HepG2 (cell line): ENCODE results near the gene ENSA.

Experiments used
- CTCF ChIP-seq: sonication (generic); formaldehyde crosslinking; IDR thresholded peaks from 2 replicates; pipeline ENCODE4 v1.5.0; 2020; ENCODE audit warnings: mild to moderate bottlenecking, missing genetic modification reagents, moderate library complexity
- ESRRA ChIP-seq: sonication (generic); formaldehyde crosslinking; IDR thresholded peaks from 2 replicates; pipeline ENCODE4 v1.5.1; 2020; ENCODE audit warnings: mild to moderate bottlenecking, low read depth, missing genetic modification reagents
- GLI4 ChIP-seq: sonication (generic); formaldehyde crosslinking; IDR thresholded peaks from 2 replicates; pipeline ENCODE4 v1.5.1; 2020; ENCODE audit warnings: missing genetic modification reagents, mild to moderate bottlenecking, moderate library complexity, borderline replicate concordance
- JDP2 ChIP-seq: sonication (generic); formaldehyde crosslinking; IDR thresholded peaks from 2 replicates; pipeline ENCODE4 v1.8.1; 2022; ENCODE audit warnings: missing genetic modification reagents, borderline replicate concordance
- KLF16 ChIP-seq, 2 experiments: sonication (generic) in 1 of 2; formaldehyde crosslinking in 1 of 2; IDR thresholded peaks; 2 replicates each; pipeline versions ENCODE4 v1.6.1 to v1.8.0; 2016 to 2023; ENCODE audit warnings: missing genetic modification reagents in 2 of 2, missing compliant biosample characterization in 1 of 2
- NFIC ChIP-seq: IDR thresholded peaks from 2 replicates; pipeline ENCODE4 v1.6.1; 2012; ENCODE audit warnings: mild to moderate bottlenecking, low read length, inconsistent platforms
- SMARCC2 ChIP-seq: fragments of 450-650 bp; IDR thresholded peaks from 2 replicates; pipeline ENCODE4 v1.6.1; 2017; ENCODE audit warnings: antibody characterized with exemption, mild to moderate bottlenecking
- SP2 ChIP-seq: sonication (generic); formaldehyde crosslinking; IDR thresholded peaks from 2 replicates; pipeline ENCODE4 v1.5.1; 2020; ENCODE audit warnings: mild to moderate bottlenecking, missing genetic modification reagents
- TOE1 ChIP-seq: sonication (generic); formaldehyde crosslinking; IDR thresholded peaks from 2 replicates; pipeline ENCODE4 v1.4.0; 2020; ENCODE audit warnings: mild to moderate bottlenecking, missing genetic modification reagents
- ZBTB34 ChIP-seq: sonication (generic); formaldehyde crosslinking; IDR thresholded peaks from 2 replicates; pipeline ENCODE4 v1.8.0; 2022; ENCODE audit warnings: mild to moderate bottlenecking, missing genetic modification reagents
- ZEB1 ChIP-seq: IDR thresholded peaks from 2 replicates; pipeline ENCODE4 v1.6.1; 2012; ENCODE audit warnings: mild to moderate bottlenecking, low read depth, inconsistent platforms; ENCODE audit not compliant: insufficient replicate concordance
- ZNF224 ChIP-seq: sonication (generic); formaldehyde crosslinking; IDR thresholded peaks from 2 replicates; pipeline ENCODE4 v1.5.0; 2020; ENCODE audit warnings: mild to moderate bottlenecking, missing genetic modification reagents
- TF ChIP-seq, protein P1 (sequence below), 2 experiments: IDR thresholded peaks; 2 replicates each; pipeline ENCODE4 v1.6.1; 2011 to 2012; ENCODE audit warnings: low read length in 2 of 2, borderline replicate concordance in 1 of 2, low read depth in 1 of 2, mild to moderate bottlenecking in 1 of 2, moderate library complexity in 1 of 2

GRCh38 chr1:150578272-150579109 is 50.9 kb downstream of the ENSA start:
- no peak for TF ChIP-seq ZNF224 (CRISPR knock-in tag)
- TF ChIP-seq, protein P1, sequence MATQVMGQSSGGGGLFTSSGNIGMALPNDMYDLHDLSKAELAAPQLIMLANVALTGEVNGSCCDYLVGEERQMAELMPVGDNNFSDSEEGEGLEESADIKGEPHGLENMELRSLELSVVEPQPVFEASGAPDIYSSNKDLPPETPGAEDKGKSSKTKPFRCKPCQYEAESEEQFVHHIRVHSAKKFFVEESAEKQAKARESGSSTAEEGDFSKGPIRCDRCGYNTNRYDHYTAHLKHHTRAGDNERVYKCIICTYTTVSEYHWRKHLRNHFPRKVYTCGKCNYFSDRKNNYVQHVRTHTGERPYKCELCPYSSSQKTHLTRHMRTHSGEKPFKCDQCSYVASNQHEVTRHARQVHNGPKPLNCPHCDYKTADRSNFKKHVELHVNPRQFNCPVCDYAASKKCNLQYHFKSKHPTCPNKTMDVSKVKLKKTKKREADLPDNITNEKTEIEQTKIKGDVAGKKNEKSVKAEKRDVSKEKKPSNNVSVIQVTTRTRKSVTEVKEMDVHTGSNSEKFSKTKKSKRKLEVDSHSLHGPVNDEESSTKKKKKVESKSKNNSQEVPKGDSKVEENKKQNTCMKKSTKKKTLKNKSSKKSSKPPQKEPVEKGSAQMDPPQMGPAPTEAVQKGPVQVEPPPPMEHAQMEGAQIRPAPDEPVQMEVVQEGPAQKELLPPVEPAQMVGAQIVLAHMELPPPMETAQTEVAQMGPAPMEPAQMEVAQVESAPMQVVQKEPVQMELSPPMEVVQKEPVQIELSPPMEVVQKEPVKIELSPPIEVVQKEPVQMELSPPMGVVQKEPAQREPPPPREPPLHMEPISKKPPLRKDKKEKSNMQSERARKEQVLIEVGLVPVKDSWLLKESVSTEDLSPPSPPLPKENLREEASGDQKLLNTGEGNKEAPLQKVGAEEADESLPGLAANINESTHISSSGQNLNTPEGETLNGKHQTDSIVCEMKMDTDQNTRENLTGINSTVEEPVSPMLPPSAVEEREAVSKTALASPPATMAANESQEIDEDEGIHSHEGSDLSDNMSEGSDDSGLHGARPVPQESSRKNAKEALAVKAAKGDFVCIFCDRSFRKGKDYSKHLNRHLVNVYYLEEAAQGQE (IDR thresholded peaks at IDR 0.05; ENCODE audit: borderline replicate concordance in 1 of 2, low read depth in 1 of 2, low read length in 2 of 2) = no peak
- no peak for TF ChIP-seq GLI4
- no peak for TF ChIP-seq CTCF (CRISPR knock-in tag)
- TF ChIP-seq SP2 = peak; percentile 45
- no peak for TF ChIP-seq ZEB1
- no peak for TF ChIP-seq JDP2
- TF ChIP-seq SMARCC2 = no peak
- TF ChIP-seq KLF16 (CRISPR knock-in tag; IDR thresholded peaks at IDR 0.05) = no peak
- TF ChIP-seq NFIC = no peak
- no peak for TF ChIP-seq TOE1 (CRISPR knock-in tag)
- TF ChIP-seq ESRRA (CRISPR knock-in tag) = no peak
- TF ChIP-seq ZBTB34 = no peak
